ENCODE results near the gene UPF2.

DNA sequence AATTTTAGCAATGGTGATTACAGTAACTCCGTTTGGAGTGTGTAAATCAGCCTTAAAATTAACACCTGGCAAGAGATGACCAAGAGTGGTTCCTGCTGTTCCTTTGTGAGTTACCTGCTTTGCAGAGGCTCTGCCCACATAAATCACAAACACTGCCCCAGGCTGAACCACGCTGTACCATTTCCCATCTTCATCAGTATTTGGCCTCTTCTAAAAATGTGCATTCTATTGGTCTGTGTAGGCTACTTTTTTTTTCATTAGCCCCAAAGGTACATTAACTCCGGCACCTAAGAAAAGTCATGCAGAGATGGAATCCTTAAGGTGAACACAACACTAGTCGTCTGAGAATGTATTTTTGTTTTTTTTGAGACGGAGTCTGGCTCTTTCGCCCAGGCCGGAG, 123.3 kb downstream of the UPF2 start:
- no peak for TF ChIP-seq TAF1 (IDR thresholded peaks at IDR 0.05; ENCODE audit: borderline replicate concordance, low read depth, low read length)
- no peak for TF ChIP-seq EZH2 (IDR thresholded peaks at IDR 0.05; ENCODE audit: borderline replicate concordance, control insufficient read depth, low read depth, low read length)
- no peak for TF ChIP-seq SP1 (IDR thresholded peaks at IDR 0.05; ENCODE audit: low read depth, low read length)
- no peak for TF ChIP-seq MLLT1 (IDR thresholded peaks at IDR 0.05)
- TF ChIP-seq, protein P1, sequence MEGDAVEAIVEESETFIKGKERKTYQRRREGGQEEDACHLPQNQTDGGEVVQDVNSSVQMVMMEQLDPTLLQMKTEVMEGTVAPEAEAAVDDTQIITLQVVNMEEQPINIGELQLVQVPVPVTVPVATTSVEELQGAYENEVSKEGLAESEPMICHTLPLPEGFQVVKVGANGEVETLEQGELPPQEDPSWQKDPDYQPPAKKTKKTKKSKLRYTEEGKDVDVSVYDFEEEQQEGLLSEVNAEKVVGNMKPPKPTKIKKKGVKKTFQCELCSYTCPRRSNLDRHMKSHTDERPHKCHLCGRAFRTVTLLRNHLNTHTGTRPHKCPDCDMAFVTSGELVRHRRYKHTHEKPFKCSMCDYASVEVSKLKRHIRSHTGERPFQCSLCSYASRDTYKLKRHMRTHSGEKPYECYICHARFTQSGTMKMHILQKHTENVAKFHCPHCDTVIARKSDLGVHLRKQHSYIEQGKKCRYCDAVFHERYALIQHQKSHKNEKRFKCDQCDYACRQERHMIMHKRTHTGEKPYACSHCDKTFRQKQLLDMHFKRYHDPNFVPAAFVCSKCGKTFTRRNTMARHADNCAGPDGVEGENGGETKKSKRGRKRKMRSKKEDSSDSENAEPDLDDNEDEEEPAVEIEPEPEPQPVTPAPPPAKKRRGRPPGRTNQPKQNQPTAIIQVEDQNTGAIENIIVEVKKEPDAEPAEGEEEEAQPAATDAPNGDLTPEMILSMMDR (IDR thresholded peaks at IDR 0.05 in 2 of 3, conservative IDR thresholded peaks at IDR 0.05 in 1 of 3; ENCODE audit: control insufficient read depth in 2 of 3, extremely low read depth in 1 of 3, insufficient read depth in 1 of 3, low read depth in 3 of 3, low read length in 3 of 3): no peak
- TF ChIP-seq EP300 (IDR thresholded peaks at IDR 0.05; ENCODE audit: borderline replicate concordance in 1 of 2, control insufficient read depth in 1 of 2, low read depth in 2 of 2, low read length in 2 of 2): no peak
- no peak for TF ChIP-seq ZNF24 (IDR thresholded peaks at IDR 0.05)
- TF ChIP-seq SIN3A (IDR thresholded peaks at IDR 0.05; ENCODE audit: low read depth, low read length): no peak
- TF ChIP-seq CREM (IDR thresholded peaks at IDR 0.05; ENCODE audit: low read depth): no peak
- TF ChIP-seq POLR2AphosphoS2 (IDR thresholded peaks at IDR 0.05; ENCODE audit: low read depth, low read length): no peak
- TF ChIP-seq IKZF1 (conservative IDR thresholded peaks at IDR 0.05): no peak

All from GM12878 (cell line).